Mesendoderm (in vitro differentiated cells): ENCODE results near the gene SDCCAG8.

ENCODE experiments used
- DNase-seq: peaks from one replicate; pipeline ENCODE4 v3.0.0; 2013
- H2AK5ac ChIP-seq: 2 replicates; pipeline ENCODE4 v1.6.1; 2013; ENCODE audit warnings: low read length, inconsistent platforms
- H2BK120ac ChIP-seq: 2 replicates; pipeline ENCODE4 v1.6.1; 2013; ENCODE audit warnings: low read depth, mild to moderate bottlenecking, low read length, moderate library complexity, mixed read lengths
- H2BK15ac ChIP-seq: replicated peaks from 2 replicates; pipeline ENCODE4 v1.6.1; 2013; ENCODE audit warnings: low read depth, mild to moderate bottlenecking, moderate library complexity
- H2BK5ac ChIP-seq: 2 replicates; pipeline ENCODE4 v1.6.1; 2013; ENCODE audit warnings: low read length, inconsistent platforms
- H3K18ac ChIP-seq: 2 replicates; pipeline ENCODE4 v1.6.1; 2013; ENCODE audit warnings: mild to moderate bottlenecking, low read length, mixed read lengths
- H3K23ac ChIP-seq: one replicate; pipeline ENCODE4 v1.6.1; 2013; ENCODE audit warnings: low read length
- H3K27ac ChIP-seq: 2 replicates; pipeline ENCODE4 v1.5.1; 2013; ENCODE audit warnings: low read depth, mild to moderate bottlenecking, inconsistent platforms, low read length, moderate library complexity
- H3K27me3 ChIP-seq: 2 replicates; pipeline ENCODE4 v1.6.1; 2013; ENCODE audit warnings: low read length, control low read depth, mild to moderate bottlenecking, inconsistent platforms; ENCODE audit not compliant: insufficient read depth, poor library complexity
- H3K36me3 ChIP-seq: 2 replicates; pipeline ENCODE4 v1.6.1; 2013; ENCODE audit warnings: low read length, inconsistent platforms; ENCODE audit not compliant: control insufficient read depth, insufficient read depth
- H3K4ac ChIP-seq: one replicate; pipeline ENCODE4 v1.6.1; 2013; ENCODE audit warnings: low read depth, mild to moderate bottlenecking, low read length, moderate library complexity
- H3K4me1 ChIP-seq: 2 replicates; pipeline ENCODE4 v1.6.1; 2013; ENCODE audit warnings: low read depth, low read length, inconsistent platforms; ENCODE audit not compliant: control insufficient read depth
- H3K4me2 ChIP-seq: 2 replicates; pipeline ENCODE4 v1.6.1; 2013; ENCODE audit warnings: low read length
- H3K4me3 ChIP-seq: 2 replicates; pipeline ENCODE4 v1.5.1; 2013; ENCODE audit warnings: mild to moderate bottlenecking, low read length
- H3K56ac ChIP-seq: one replicate; pipeline ENCODE4 v1.6.1; 2013; ENCODE audit warnings: low read length
- H3K79me1 ChIP-seq: 2 replicates; pipeline ENCODE4 v1.6.1; 2013; ENCODE audit warnings: low read length, inconsistent platforms
- H3K79me2 ChIP-seq: 2 replicates; pipeline ENCODE4 v1.6.1; 2013; ENCODE audit warnings: mild to moderate bottlenecking, low read length; ENCODE audit not compliant: control insufficient read depth, insufficient read depth
- H3K9ac ChIP-seq: 2 replicates; pipeline ENCODE4 v1.6.1; 2013; ENCODE audit warnings: low read length, inconsistent platforms
- H4K5ac ChIP-seq: one replicate; pipeline ENCODE4 v1.6.1; 2013; ENCODE audit warnings: low read length
- H4K8ac ChIP-seq: one replicate; pipeline ENCODE4 v1.6.1; 2013; ENCODE audit warnings: low read depth, mild to moderate bottlenecking, control low read depth, low read length, moderate library complexity
- WGBS: extraction: QIAGEN DNeasy Blood & Tissue Kit; methylation state at CpG from one replicate; pipeline ENCODE4 v1.1.7; 2013; ENCODE audit warnings: low lambda C conversion rate, missing lambda C conversion rate; ENCODE audit not compliant: insufficient coverage; ENCODE audit errors: extremely low coverage; 5-methylcytosine and 5-hydroxymethylcytosine counted together

The SDCCAG8 gene

DNA sequence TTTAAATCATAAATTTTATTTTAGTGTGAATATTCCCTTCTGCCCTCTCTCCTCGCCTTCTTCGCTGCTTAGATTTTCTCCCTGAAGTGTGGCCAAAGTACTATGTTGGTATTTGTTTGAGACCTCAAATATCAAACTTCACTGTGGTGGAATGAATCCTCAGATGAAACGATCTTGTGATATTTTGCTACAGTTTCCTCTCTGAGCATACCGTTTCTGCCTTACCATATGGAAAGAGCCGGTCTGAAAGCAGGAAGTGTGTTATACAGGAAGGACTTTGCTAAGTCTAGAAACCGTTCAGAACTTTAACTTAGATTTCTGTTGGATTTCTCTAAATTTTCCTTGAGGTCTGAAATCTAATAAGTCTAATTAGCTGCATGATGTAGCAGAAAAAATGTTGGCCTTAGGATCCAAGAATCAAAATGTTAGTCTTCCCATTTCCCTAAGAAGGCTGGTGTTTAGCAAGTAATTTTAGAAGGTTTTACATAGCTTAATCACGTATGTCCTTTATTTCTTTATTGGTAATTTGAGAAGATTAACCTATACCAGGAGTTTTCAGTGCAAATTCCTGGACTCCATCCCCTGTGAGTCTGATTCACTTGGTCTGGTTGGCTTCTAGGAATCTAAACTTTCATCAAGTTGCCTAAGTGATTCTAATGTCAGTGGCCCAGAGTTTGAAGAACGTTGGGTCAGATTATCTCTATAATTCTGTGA, 30.7 kb downstream of the SDCCAG8 start:
- Histone ChIP-seq H3K56ac (no peak overlapping the region), H4K8ac (no peak overlapping the region), H2AK5ac (no peak overlapping the region), H3K18ac (no peak overlapping the region), H2BK120ac (no peak overlapping the region), H3K23ac (no peak overlapping the region), H3K4ac (no peak overlapping the region), H2BK5ac (no peak overlapping the region), H3K27ac (no peak overlapping the region), H3K79me2 (no peaks in the 10 kb centered on the region), H3K9ac (no peak overlapping the region), H3K36me3 (no peaks in the 10 kb centered on the region), H3K4me1 (no peaks in the 10 kb centered on the region), H3K4me2 (no peak overlapping the region), H3K79me1 (no peaks in the 10 kb centered on the region), H2BK15ac (no peak overlapping the region), H3K27me3 (no peaks in the 10 kb centered on the region), H4K5ac (no peak overlapping the region), H3K4me3 (no peak overlapping the region)
- no peak for DNase-seq
- no CpG with 5 or more reads among the region's 8 CpGs for WGBS

GRCh38 chr1:243287123-243287460, 31.3 kb downstream of the SDCCAG8 start:
- Histone ChIP-seq H3K4ac (no peak overlapping the region), H3K27me3 (no peaks in the 10 kb centered on the region), H3K4me2 (no peak overlapping the region), H3K23ac (no peak overlapping the region), H3K79me1 (no peaks in the 10 kb centered on the region), H4K5ac (no peak overlapping the region), H3K4me1 (no peaks in the 10 kb centered on the region), H2BK120ac (no peak overlapping the region), H4K8ac (no peak overlapping the region), H3K79me2 (no peaks in the 10 kb centered on the region), H2AK5ac (no peak overlapping the region), H2BK15ac (no peak overlapping the region), H3K36me3 (no peaks in the 10 kb centered on the region), H2BK5ac (no peak overlapping the region), H3K56ac (no peak overlapping the region), H3K18ac (no peak overlapping the region), H3K4me3 (no peak overlapping the region), H3K27ac (no peak overlapping the region), H3K9ac (no peak overlapping the region)
- WGBS, result no CpG with 5 or more reads among the region's 2 CpGs
- no peak for DNase-seq

- H3K27me3 ChIP-seq, result no peaks in the 10 kb centered on the region
- H3K4me3 ChIP-seq, result no peak overlapping the region
- no peaks in the 10 kb centered on the region for H3K79me2 ChIP-seq
- no peak overlapping the region for H3K27ac ChIP-seq
- H3K23ac ChIP-seq, result no peak overlapping the region
- H3K56ac ChIP-seq, result no peak overlapping the region
- no peak overlapping the region for H3K9ac ChIP-seq
- no peak overlapping the region for H3K4ac ChIP-seq
- H4K5ac ChIP-seq, result no peak overlapping the region
- H2BK15ac ChIP-seq, result no peak overlapping the region
- H3K4me2 ChIP-seq, result no peak overlapping the region
- no peak overlapping the region for H2AK5ac ChIP-seq
- no peaks in the 10 kb centered on the region for H3K36me3 ChIP-seq
- H2BK120ac ChIP-seq, result no peak overlapping the region
- peak; percentile 13 for DNase-seq
- WGBS, result no CpG with 5 or more reads among the region's 1 CpG
- no peak overlapping the region for H3K18ac ChIP-seq
- no peak overlapping the region for H4K8ac ChIP-seq
- no peak overlapping the region for H2BK5ac ChIP-seq
- no peaks in the 10 kb centered on the region for H3K79me1 ChIP-seq
- H3K4me1 ChIP-seq, result no peaks in the 10 kb centered on the region
These were observed 31.8 kb downstream of the SDCCAG8 start for GRCh38 chr1:243287652-243288051.

- no peak overlapping the region for H2BK15ac ChIP-seq
- H3K4ac ChIP-seq, result no peak overlapping the region
- H2AK5ac ChIP-seq, result no peak overlapping the region
- H3K4me3 ChIP-seq, result no peak overlapping the region
- H3K79me2 ChIP-seq, result no peaks in the 10 kb centered on the region
- no peak overlapping the region for H3K23ac ChIP-seq
- no peak overlapping the region for H3K27ac ChIP-seq
- no CpG with 5 or more reads among the region's 6 CpGs for WGBS
- no peak overlapping the region for H3K9ac ChIP-seq
- no peak overlapping the region for H2BK5ac ChIP-seq
- no peak overlapping the region for H3K4me2 ChIP-seq
- DNase-seq, result no peak
- H4K8ac ChIP-seq, result no peak overlapping the region
- H3K18ac ChIP-seq, result no peak overlapping the region
- no peaks in the 10 kb centered on the region for H3K79me1 ChIP-seq
- no peaks in the 10 kb centered on the region for H3K4me1 ChIP-seq
- H3K36me3 ChIP-seq, result no peaks in the 10 kb centered on the region
- no peak overlapping the region for H3K56ac ChIP-seq
- no peak overlapping the region for H2BK120ac ChIP-seq
- H4K5ac ChIP-seq, result no peak overlapping the region
- H3K27me3 ChIP-seq, result no peaks in the 10 kb centered on the region
These were observed 32.2 kb downstream of the SDCCAG8 start for GRCh38 chr1:243288062-243288461.

- no peak for DNase-seq
- no peak overlapping the region for H2BK120ac ChIP-seq
- H3K23ac ChIP-seq, result no peak overlapping the region
These were observed 35.5 kb downstream of the SDCCAG8 start for GRCh38 chr1:243291292-243291691.

DNA sequence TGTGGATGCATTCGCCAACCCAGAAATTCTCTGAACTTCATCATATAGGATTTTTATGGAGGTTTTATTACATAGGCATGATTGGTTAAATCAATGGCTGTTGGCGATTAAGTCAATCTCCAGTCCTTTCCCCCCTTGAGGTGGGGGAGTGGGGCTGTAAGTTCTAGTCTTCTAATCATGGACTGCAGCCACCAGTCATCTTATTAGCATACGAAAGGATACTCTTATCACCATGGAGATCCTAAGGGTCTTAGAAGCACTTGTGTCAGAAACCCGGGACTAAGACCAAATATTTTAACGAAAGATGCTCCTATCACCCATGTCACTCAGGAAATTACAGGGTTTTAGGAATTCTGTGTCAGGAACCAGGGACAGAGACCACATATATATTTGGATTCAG, 36.3 kb downstream of the SDCCAG8 start:
- no peaks in the 10 kb centered on the region for H3K4me1 ChIP-seq
- no peak overlapping the region for H2BK15ac ChIP-seq
- H3K36me3 ChIP-seq, result no peaks in the 10 kb centered on the region
- H3K18ac ChIP-seq, result no peak overlapping the region
- H3K4me2 ChIP-seq, result no peak overlapping the region
- H3K23ac ChIP-seq, result no peak overlapping the region
- no peak overlapping the region for H4K5ac ChIP-seq
- no peak overlapping the region for H3K9ac ChIP-seq
- no peak overlapping the region for H3K4ac ChIP-seq
- H3K79me2 ChIP-seq, result no peaks in the 10 kb centered on the region
- H3K27ac ChIP-seq, result no peak overlapping the region
- no peak overlapping the region for H4K8ac ChIP-seq
- no peak overlapping the region for H2AK5ac ChIP-seq
- H2BK120ac ChIP-seq, result no peak overlapping the region
- H3K56ac ChIP-seq, result no peak overlapping the region
- H3K4me3 ChIP-seq, result no peak overlapping the region
- no peaks in the 10 kb centered on the region for H3K79me1 ChIP-seq
- no peak overlapping the region for H2BK5ac ChIP-seq
- no peaks in the 10 kb centered on the region for H3K27me3 ChIP-seq
- no peak for DNase-seq
- no CpG with 5 or more reads among the region's 5 CpGs for WGBS

More at GRCh38 chr1:243291292-243291691, 35.5 kb downstream of the SDCCAG8 start:
- H3K27me3 ChIP-seq, result no peaks in the 10 kb centered on the region
- no peak overlapping the region for H4K8ac ChIP-seq
- no peaks in the 10 kb centered on the region for H3K79me1 ChIP-seq
- H3K18ac ChIP-seq, result no peak overlapping the region
- H3K4me1 ChIP-seq, result no peaks in the 10 kb centered on the region
- H3K4ac ChIP-seq, result no peak overlapping the region
- no peak overlapping the region for H2BK5ac ChIP-seq
- no peak overlapping the region for H3K4me2 ChIP-seq
- WGBS, result no CpG with 5 or more reads among the region's 1 CpG
- H2BK15ac ChIP-seq, result no peak overlapping the region
- H2AK5ac ChIP-seq, result no peak overlapping the region
- H4K5ac ChIP-seq, result no peak overlapping the region
- H3K79me2 ChIP-seq, result no peaks in the 10 kb centered on the region
- no peak overlapping the region for H3K27ac ChIP-seq
- H3K36me3 ChIP-seq, result no peaks in the 10 kb centered on the region
- no peak overlapping the region for H3K9ac ChIP-seq
- H3K56ac ChIP-seq, result no peak overlapping the region
- H3K4me3 ChIP-seq, result no peak overlapping the region
